Stimulated activated CD4-positive, alpha-beta T cell treated with anti-CD3 and anti-CD28 coated beads, Interleukin-1b, Interleukin-23, amount 100 ng/mL, for 1 hour (primary cell): ENCODE results near the gene DYDC2.

Experiments used
- DNase-seq, 2 donors: peaks; one replicate each; pipeline ENCODE4 v3.0.0-alpha.2; 2020; ENCODE audit warnings: low read depth in 2 of 2

DYDC2 gene

GRCh38 chr10:80371467-80371866 lies 14.9 kb downstream of the DYDC2 start:
- DNase-seq: no peak

- DNase-seq: no peak
Measured at GRCh38 chr10:80372675-80373074, 16.1 kb downstream of the DYDC2 start.

- no peak for DNase-seq
Measured at GRCh38 chr10:80373502-80373901, 16.9 kb downstream of the DYDC2 start.

GRCh38 chr10:80379701-80380100 lies 23.1 kb downstream of the DYDC2 start:
- no peak for DNase-seq

- DNase-seq: no peak
Measured at GRCh38 chr10:80380185-80380584, 23.6 kb downstream of the DYDC2 start.

- no peak for DNase-seq
Measured at GRCh38 chr10:80382989-80383388, 26.4 kb downstream of the DYDC2 start.

- DNase-seq: no peak
Measured at GRCh38 chr10:80390740-80391139, 34.2 kb downstream of the DYDC2 start.

GRCh38 chr10:80392250-80392649 lies 35.7 kb downstream of the DYDC2 start:
- DNase-seq: no peak

- no peak for DNase-seq
Measured at GRCh38 chr10:80394358-80394916, 37.9 kb downstream of the DYDC2 start.

GRCh38 chr10:80397014-80397413 lies 40.4 kb downstream of the DYDC2 start:
- no peak for DNase-seq

GRCh38 chr10:80400136-80400804 lies 43.7 kb downstream of the DYDC2 start:
- DNase-seq: no peak

- no peak for DNase-seq
Measured at GRCh38 chr10:80405035-80405434, 48.5 kb downstream of the DYDC2 start.

- DNase-seq: no peak
Measured at GRCh38 chr10:80405626-80406025, 49.0 kb downstream of the DYDC2 start.

GRCh38 chr10:80406204-80406603 lies 49.6 kb downstream of the DYDC2 start:
- no peak for DNase-seq

GRCh38 chr10:80407812-80408241 lies 51.2 kb downstream of the DYDC2 start:
- no peak for DNase-seq

GRCh38 chr10:80408242-80409101 lies 51.9 kb downstream of the DYDC2 start, which contains the start of gene PRXL2A:
PRXL2A (plus strand) TSS chr10:80408551; CDS start chr10:80420468, 11,917 bp downstream.
- peak; percentile 39 to 77 for DNase-seq

GRCh38 chr10:80409121-80409520 lies 52.5 kb downstream of the DYDC2 start:
- no peak for DNase-seq

GRCh38 chr10:80410122-80410521 lies 53.5 kb downstream of the DYDC2 start:
- DNase-seq: no peak

- no peak for DNase-seq
Measured at GRCh38 chr10:80410578-80411145, 54.1 kb downstream of the DYDC2 start.

- no peak for DNase-seq
Measured at GRCh38 chr10:80411267-80411668, 54.7 kb downstream of the DYDC2 start.

GRCh38 chr10:80411681-80412220 lies 55.2 kb downstream of the DYDC2 start:
- no peak for DNase-seq

- DNase-seq: no peak
Measured at GRCh38 chr10:80412486-80412885, 55.9 kb downstream of the DYDC2 start.
